Glutamatergic neuron (in vitro differentiated cells): ENCODE data around the gene GIPC2. TPM values are rescaled to one million over a fixed set of nuclear protein-coding genes. Genes with fewer than 3 reads are reported as not detected.
"Not testable (repeated sequence)": the region's sequence is repeated elsewhere in the genome, so short reads cannot be mapped to it uniquely, and the experiment has no call there.

Source experiments
- DNase-seq: peaks from one replicate; pipeline ENCODE4 v3.0.0; 2022
- H3K27ac Mint-ChIP-seq: one replicate; pipeline ENCODE4 v1.8.0; 2020; ENCODE audit warnings: mild to moderate bottlenecking, mixed read lengths, inconsistent platforms; ENCODE audit not compliant: unreplicated experiment
- H3K27me3 Mint-ChIP-seq: one replicate; pipeline ENCODE4 v1.8.0; 2020; ENCODE audit warnings: mild to moderate bottlenecking, moderate library complexity, mixed read lengths, inconsistent platforms; ENCODE audit not compliant: unreplicated experiment
- H3K36me3 Mint-ChIP-seq: one replicate; pipeline ENCODE4 v1.8.0; 2020; ENCODE audit warnings: mild to moderate bottlenecking, mixed read lengths, inconsistent platforms; ENCODE audit not compliant: unreplicated experiment
- H3K4me1 Mint-ChIP-seq: one replicate; pipeline ENCODE4 v1.8.0; 2020; ENCODE audit warnings: mild to moderate bottlenecking, low read depth, mixed read lengths, inconsistent platforms; ENCODE audit not compliant: unreplicated experiment
- H3K4me3 Mint-ChIP-seq: one replicate; pipeline ENCODE4 v1.8.0; 2020; ENCODE audit warnings: mild to moderate bottlenecking, mixed read lengths, inconsistent platforms; ENCODE audit not compliant: unreplicated experiment
- H3K9me3 Mint-ChIP-seq: one replicate; pipeline ENCODE4 v1.8.0; 2020; ENCODE audit warnings: mild to moderate bottlenecking, moderate library complexity, mixed read lengths, inconsistent platforms; ENCODE audit not compliant: unreplicated experiment
- CTCF ChIP-seq: fragments of 200-600 bp; sonication (generic); IDR thresholded peaks from one replicate; pipeline ENCODE4 v1.5.0; 2021; ENCODE audit not compliant: partially characterized antibody, unreplicated experiment
- total RNA-seq: library from RNA; stranded (reverse); fragmentation: NEBNext Ultra II Directional; extraction: Animal tissue kit (Norgen Biotek cat#: 25700); gene quantifications from one replicate; pipeline ENCODE4 v1.2.1, GENCODE V29; 2021; ENCODE audit not compliant: unreplicated experiment

GIPC2 gene
- total RNA-seq, 1 donor from 2014 or later, result not detected

GRCh38 chr1:78009276-78009675 is 36.5 kb upstream of the GIPC2 start:
- Mint-ChIP-seq H3K9me3 (peaks cover 6% of the 10 kb centered on the region), H3K27ac (no peak overlapping the region), H3K36me3 (no peaks in the 10 kb centered on the region), H3K27me3 (peaks cover 2% of the 10 kb centered on the region), H3K4me3 (no peak overlapping the region), H3K4me1 (peaks cover 14% of the 10 kb centered on the region)
- TF ChIP-seq CTCF, result no peak
- no peak for DNase-seq

GRCh38 chr1:78009836-78010235 is 35.9 kb upstream of the GIPC2 start:
- no peak overlapping the region for H3K4me3 Mint-ChIP-seq
- no peak overlapping the region for H3K27ac Mint-ChIP-seq
- peaks cover 10% of the 10 kb centered on the region for H3K4me1 Mint-ChIP-seq
- H3K9me3 Mint-ChIP-seq, result peaks cover under 1% of the 10 kb centered on the region
- no peak for TF ChIP-seq CTCF
- no peaks in the 10 kb centered on the region for H3K36me3 Mint-ChIP-seq
- peaks cover under 1% of the 10 kb centered on the region for H3K27me3 Mint-ChIP-seq
- DNase-seq, result no peak

GRCh38 chr1:78011050-78011449 is 34.7 kb upstream of the GIPC2 start:
- no peak for DNase-seq
- peaks cover under 1% of the 10 kb centered on the region for H3K4me1 Mint-ChIP-seq
- no peaks in the 10 kb centered on the region for H3K36me3 Mint-ChIP-seq
- TF ChIP-seq CTCF, result no peak
- peaks cover 2% of the 10 kb centered on the region for H3K27me3 Mint-ChIP-seq
- no peak overlapping the region for H3K27ac Mint-ChIP-seq
- no peaks in the 10 kb centered on the region for H3K9me3 Mint-ChIP-seq
- no peak overlapping the region for H3K4me3 Mint-ChIP-seq

GRCh38 chr1:78015148-78015547 is 30.6 kb upstream of the GIPC2 start:
- peaks cover 2% of the 10 kb centered on the region for H3K27me3 Mint-ChIP-seq
- no peak overlapping the region for H3K27ac Mint-ChIP-seq
- H3K4me1 Mint-ChIP-seq, result no peaks in the 10 kb centered on the region
- DNase-seq, result no peak
- no peak overlapping the region for H3K4me3 Mint-ChIP-seq
- TF ChIP-seq CTCF, result no peak
- H3K9me3 Mint-ChIP-seq, result no peaks in the 10 kb centered on the region
- H3K36me3 Mint-ChIP-seq, result no peaks in the 10 kb centered on the region

- H3K9me3 Mint-ChIP-seq, result no peaks in the 10 kb centered on the region
- H3K27me3 Mint-ChIP-seq, result peaks cover 2% of the 10 kb centered on the region
- no peak for TF ChIP-seq CTCF
- H3K36me3 Mint-ChIP-seq, result no peaks in the 10 kb centered on the region
- H3K27ac Mint-ChIP-seq, result no peak overlapping the region
- no peaks in the 10 kb centered on the region for H3K4me1 Mint-ChIP-seq
- no peak overlapping the region for H3K4me3 Mint-ChIP-seq
- DNase-seq, result no peak
Measured at GRCh38 chr1:78019024-78019423, 26.7 kb upstream of the GIPC2 start.

GRCh38 chr1:78021134-78021533 is 24.6 kb upstream of the GIPC2 start:
- H3K27me3 Mint-ChIP-seq, DNase-seq, H3K36me3 Mint-ChIP-seq, H3K4me1 Mint-ChIP-seq, H3K27ac Mint-ChIP-seq, H3K9me3 Mint-ChIP-seq, H3K4me3 Mint-ChIP-seq: not testable (repeated sequence)
